Osteoblast (primary cell): Measurements from ENCODE around the gene CTRB2. TPM values are rescaled to one million over a fixed set of nuclear protein-coding genes. Genes with fewer than 3 reads are reported as not detected.
"Not testable (repeated sequence)": the region's sequence is repeated elsewhere in the genome, so short reads cannot be mapped to it uniquely, and the experiment has no call there.

ENCODE experiments used
- DNase-seq: peaks from one replicate; pipeline ENCODE4 v3.0.0; 2011; ENCODE audit warnings: low spot score, mixed read lengths; ENCODE audit not compliant: insufficient read length; ENCODE audit errors: missing footprints
- H2AFZ ChIP-seq: 2 replicates; pipeline ENCODE4 v1.6.0; 2011; ENCODE audit warnings: mild to moderate bottlenecking, low read length
- H3K27ac ChIP-seq: 2 replicates; pipeline ENCODE4 v1.5.1; 2011; ENCODE audit warnings: mild to moderate bottlenecking, low read depth, low read length, moderate library complexity
- H3K27me3 ChIP-seq: 2 replicates; pipeline ENCODE4 v1.6.0; 2012; ENCODE audit warnings: mild to moderate bottlenecking, control low read depth, inconsistent platforms, low read length, moderate library complexity; ENCODE audit not compliant: insufficient read depth
- H3K36me3 ChIP-seq: 2 replicates; pipeline ENCODE4 v1.5.1; 2011; ENCODE audit warnings: mild to moderate bottlenecking, low read length, control low read depth, moderate library complexity; ENCODE audit not compliant: insufficient read depth
- H3K4me1 ChIP-seq: 2 replicates; pipeline ENCODE4 v1.5.1; 2011; ENCODE audit warnings: mild to moderate bottlenecking, low read length, control low read depth, moderate library complexity; ENCODE audit not compliant: insufficient read depth
- H3K4me2 ChIP-seq: 2 replicates; pipeline ENCODE4 v1.6.0; 2011; ENCODE audit warnings: mild to moderate bottlenecking, low read length; ENCODE audit not compliant: insufficient read depth
- H3K4me3 ChIP-seq: fragments of 200-600 bp; sonication (generic); 3 replicates; pipeline ENCODE4 v1.5.1; 2012; ENCODE audit warnings: mild to moderate bottlenecking, low read length, inconsistent platforms; ENCODE audit not compliant: insufficient read depth
- H3K79me2 ChIP-seq: 2 replicates; pipeline ENCODE4 v1.6.0; 2012; ENCODE audit warnings: mild to moderate bottlenecking, low read length, control low read depth, inconsistent platforms; ENCODE audit not compliant: insufficient read depth
- H3K9me3 ChIP-seq: 2 replicates; pipeline ENCODE4 v1.5.1; 2011; ENCODE audit warnings: low read depth, low read length, control low read depth
- H4K20me1 ChIP-seq: 2 replicates; pipeline ENCODE4 v1.6.0; 2012; ENCODE audit warnings: mild to moderate bottlenecking, low read length, control low read depth; ENCODE audit not compliant: insufficient read depth
- total RNA-seq: library from RNA; depleted of rRNA; stranded (reverse); fragments of >200 nt; gene quantifications from 2 replicates; pipeline ENCODE4 v1.2.3, GENCODE V29; 2012
- TF ChIP-seq, protein P1 (sequence below): IDR thresholded peaks from 2 replicates; pipeline ENCODE4 v1.5.1; 2011; ENCODE audit warnings: mild to moderate bottlenecking, low read depth, low read length, moderate library complexity; ENCODE audit errors: extremely low read depth

The CTRB2 gene
- total RNA-seq, 1 donor = not detected

DNA sequence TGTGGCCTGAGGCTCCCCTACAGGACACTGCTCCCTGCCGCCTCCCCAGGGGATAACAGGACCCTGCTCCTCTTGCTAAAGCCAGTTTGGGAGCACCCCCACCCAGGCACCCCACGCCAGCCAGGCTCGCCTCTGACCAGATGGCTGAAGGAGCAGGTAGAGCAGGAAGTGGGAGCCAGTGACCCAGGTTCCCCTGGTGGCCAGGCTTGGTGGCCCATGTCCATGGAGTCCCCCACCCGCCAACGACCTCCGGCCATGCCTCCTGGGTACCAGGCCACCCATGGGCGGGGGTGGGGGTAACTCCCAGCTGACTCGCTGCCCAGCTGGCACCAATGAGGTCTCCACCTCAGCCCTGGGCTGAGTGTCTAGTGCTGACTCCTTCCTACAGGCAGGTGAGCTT is 34.5 kb upstream of the CTRB2 start:
- Histone ChIP-seq H3K4me3 (no peak overlapping the region), H3K4me1 (peaks cover 55% of the 10 kb centered on the region), H3K27ac (peak overlapping the region; percentile 48), H3K36me3 (peaks cover 60% of the 10 kb centered on the region), H3K79me2 (peaks cover 96% of the 10 kb centered on the region), H2AFZ (no peak overlapping the region), H3K4me2 (no peak overlapping the region), H3K27me3 (no peaks in the 10 kb centered on the region), H4K20me1 (peaks cover 36% of the 10 kb centered on the region), H3K9me3 (no peaks in the 10 kb centered on the region)
- TF ChIP-seq, protein P1, sequence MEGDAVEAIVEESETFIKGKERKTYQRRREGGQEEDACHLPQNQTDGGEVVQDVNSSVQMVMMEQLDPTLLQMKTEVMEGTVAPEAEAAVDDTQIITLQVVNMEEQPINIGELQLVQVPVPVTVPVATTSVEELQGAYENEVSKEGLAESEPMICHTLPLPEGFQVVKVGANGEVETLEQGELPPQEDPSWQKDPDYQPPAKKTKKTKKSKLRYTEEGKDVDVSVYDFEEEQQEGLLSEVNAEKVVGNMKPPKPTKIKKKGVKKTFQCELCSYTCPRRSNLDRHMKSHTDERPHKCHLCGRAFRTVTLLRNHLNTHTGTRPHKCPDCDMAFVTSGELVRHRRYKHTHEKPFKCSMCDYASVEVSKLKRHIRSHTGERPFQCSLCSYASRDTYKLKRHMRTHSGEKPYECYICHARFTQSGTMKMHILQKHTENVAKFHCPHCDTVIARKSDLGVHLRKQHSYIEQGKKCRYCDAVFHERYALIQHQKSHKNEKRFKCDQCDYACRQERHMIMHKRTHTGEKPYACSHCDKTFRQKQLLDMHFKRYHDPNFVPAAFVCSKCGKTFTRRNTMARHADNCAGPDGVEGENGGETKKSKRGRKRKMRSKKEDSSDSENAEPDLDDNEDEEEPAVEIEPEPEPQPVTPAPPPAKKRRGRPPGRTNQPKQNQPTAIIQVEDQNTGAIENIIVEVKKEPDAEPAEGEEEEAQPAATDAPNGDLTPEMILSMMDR = no peak
- no peak for DNase-seq

DNA sequence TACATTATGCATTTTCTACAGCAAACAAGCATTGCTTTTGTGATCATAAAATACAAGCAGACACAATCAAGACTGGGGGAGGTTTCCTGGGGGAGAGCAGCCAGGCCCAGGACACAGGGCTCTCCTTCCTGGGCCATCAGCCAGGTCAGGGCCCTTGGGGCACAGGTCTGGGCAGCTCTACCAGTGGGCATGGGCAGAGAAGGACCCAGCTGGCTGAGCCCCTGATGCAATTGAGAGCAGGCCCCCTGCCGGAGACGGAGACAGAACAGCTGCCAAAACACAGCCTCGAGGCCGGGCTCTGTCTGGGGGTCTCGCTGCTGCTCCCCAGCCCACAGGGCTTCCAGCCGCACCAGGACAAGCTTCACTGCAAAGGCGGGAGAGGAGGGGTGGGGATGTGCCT is 33.7 kb upstream of the CTRB2 start:
- H2AFZ ChIP-seq, H3K4me3 ChIP-seq, DNase-seq, H3K27me3 ChIP-seq, H3K4me2 ChIP-seq, H3K9me3 ChIP-seq: not testable (repeated sequence)
- H3K27ac ChIP-seq = peak overlapping the region; percentile 17
- peaks cover 41% of the 10 kb centered on the region for H4K20me1 ChIP-seq
- H3K79me2 ChIP-seq = peaks cover 98% of the 10 kb centered on the region
- H3K36me3 ChIP-seq = peaks cover 67% of the 10 kb centered on the region
- H3K4me1 ChIP-seq = peaks cover 47% of the 10 kb centered on the region

DNA sequence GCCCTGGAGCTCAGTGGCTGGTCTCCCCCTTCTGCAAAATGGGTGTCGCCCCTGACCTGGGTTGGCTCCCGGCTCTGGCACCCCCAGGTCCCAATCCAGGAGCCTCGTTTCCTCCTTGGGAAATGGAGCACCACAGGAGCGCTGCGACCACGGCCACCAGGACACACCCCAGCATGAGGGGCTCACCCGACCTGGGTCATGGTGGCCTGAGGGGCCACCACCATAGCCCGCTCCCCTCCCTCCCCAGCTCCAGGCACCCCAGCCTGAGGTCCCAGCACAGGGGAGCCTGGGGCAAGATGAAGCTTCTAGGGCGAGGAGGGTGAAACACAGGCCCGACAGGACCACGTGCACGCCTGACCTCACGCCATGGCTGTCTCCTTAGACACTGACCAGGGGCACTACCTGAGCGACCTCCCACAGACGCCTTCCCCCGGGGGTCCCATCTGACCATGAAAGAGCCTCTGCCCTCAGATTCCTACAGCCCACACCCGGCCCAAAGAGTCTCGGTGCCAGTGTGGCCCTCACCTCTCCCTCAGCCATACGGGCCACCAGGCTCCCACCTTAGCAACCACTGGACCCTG is 32.7 kb upstream of the CTRB2 start:
- no peaks in the 10 kb centered on the region for H3K27me3 ChIP-seq
- H3K4me3 ChIP-seq = no peak overlapping the region
- H3K79me2 ChIP-seq = peaks cover 100% of the 10 kb centered on the region
- no peak overlapping the region for H3K4me2 ChIP-seq
- H3K36me3 ChIP-seq = peaks cover 77% of the 10 kb centered on the region
- no peaks in the 10 kb centered on the region for H3K9me3 ChIP-seq
- H3K4me1 ChIP-seq = peaks cover 38% of the 10 kb centered on the region
- TF ChIP-seq, protein P1 = no peak
- H3K27ac ChIP-seq = peak overlapping the region; percentile 98
- H4K20me1 ChIP-seq = peaks cover 49% of the 10 kb centered on the region
- H2AFZ ChIP-seq = no peak overlapping the region
- no peak for DNase-seq

DNA sequence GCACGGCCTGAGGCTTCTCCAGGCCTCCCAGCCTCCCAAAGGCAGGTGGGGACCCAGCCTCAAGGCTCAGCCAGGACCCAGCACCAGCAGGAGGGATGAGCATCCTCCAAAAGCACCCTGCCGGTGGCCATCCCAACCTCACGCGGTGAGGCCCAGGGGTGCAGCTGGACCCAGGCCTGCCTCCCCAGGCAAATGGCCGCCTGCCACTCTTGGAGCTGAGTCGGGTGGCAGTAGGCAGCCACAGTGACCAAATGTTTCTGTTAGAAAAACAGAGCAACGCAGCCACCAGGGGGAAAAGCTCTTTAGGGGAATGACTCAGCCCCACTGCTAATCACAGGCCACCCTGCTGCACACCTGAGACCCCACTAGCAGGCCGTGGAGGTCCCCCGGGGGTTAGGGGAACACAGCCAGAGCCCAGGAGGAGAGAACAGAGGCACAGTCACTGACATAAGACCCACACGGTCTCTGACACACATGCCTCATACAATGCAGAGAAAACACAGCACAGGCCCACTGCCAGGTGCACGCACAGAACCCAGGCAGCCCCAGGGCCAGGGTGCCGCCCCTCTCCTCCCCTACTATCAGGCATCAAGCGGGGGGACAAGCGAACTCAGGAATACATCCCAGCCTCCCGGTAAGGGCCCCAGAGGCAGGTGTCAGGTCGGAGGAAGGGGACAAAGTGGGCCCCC is 32.0 kb upstream of the CTRB2 start:
- Histone ChIP-seq H3K9me3 (no peaks in the 10 kb centered on the region), H3K27ac (peak overlapping the region; percentile 98), H2AFZ (no peak overlapping the region), H3K4me1 (peaks cover 32% of the 10 kb centered on the region), H4K20me1 (peaks cover 52% of the 10 kb centered on the region), H3K4me2 (peak overlapping the region; percentile 40), H3K79me2 (peaks cover 100% of the 10 kb centered on the region), H3K4me3 (peak overlapping the region; percentile 6), H3K27me3 (no peaks in the 10 kb centered on the region), H3K36me3 (peaks cover 80% of the 10 kb centered on the region)
- DNase-seq = peak; percentile 96
- TF ChIP-seq, protein P1 = peak; percentile 2
